Esophagus squamous epithelium (tissue), 5 donors: ENCODE data around the gene MTA3. TPM values are rescaled to one million over a fixed set of nuclear protein-coding genes. Genes with fewer than 3 reads are reported as not detected.

Source experiments
- DNase-seq: peaks from one replicate; lab custom pipeline; 2025; lab: John Stamatoyannopoulos, UW
- H3K27ac ChIP-seq, 4 donors: fragments of 200-600 bp; sonication (generic); one replicate each; pipeline ENCODE4 v1.5.1; 2016 to 2019; ENCODE audit warnings: mild to moderate bottlenecking in 1 of 4
- H3K27me3 ChIP-seq, 4 donors: fragments of 200-600 bp; sonication (generic); 1 replicate in 3 of 4; 2 replicates in 1 of 4; pipeline versions ENCODE4 v1.5.1 to v1.6.0; 2017 to 2021; ENCODE audit warnings: antibody characterized with exemption in 1 of 4
- H3K36me3 ChIP-seq, 3 donors: fragments of 200-600 bp; sonication (generic); one replicate each; pipeline ENCODE4 v1.5.1; 2016 to 2019
- H3K4me1 ChIP-seq, 3 donors: fragments of 200-600 bp; sonication (generic); one replicate each; pipeline ENCODE4 v1.5.1; 2017 to 2019
- H3K4me3 ChIP-seq, 4 donors: fragments of 200-600 bp; sonication (generic); 1 replicate in 3 of 4; 2 replicates in 1 of 4; pipeline ENCODE4 v1.5.1; 2016 to 2019; ENCODE audit warnings: mild to moderate bottlenecking in 2 of 4, moderate library complexity in 1 of 4
- H3K9me3 ChIP-seq, 3 donors: fragments of 200-600 bp; sonication (generic); one replicate each; pipeline ENCODE4 v1.5.1; 2016 to 2019
- CTCF ChIP-seq, 6 experiments: fragments of 450-650 bp in 4 of 6; fragments of 200-600 bp in 2 of 6; sonication (generic) in 2 of 6; IDR thresholded peaks; one replicate each; pipeline ENCODE4 v1.5.1; 2016 to 2019; ENCODE audit warnings: antibody characterized with exemption in 6 of 6, mild to moderate bottlenecking in 4 of 6, moderate library complexity in 4 of 6
- POLR2A ChIP-seq, 4 donors: fragments of 450-650 bp; IDR thresholded peaks; one replicate each; pipeline ENCODE4 v1.6.1; 2017; ENCODE audit warnings: antibody characterized with exemption in 4 of 4, mild to moderate bottlenecking in 4 of 4, moderate library complexity in 3 of 4
- WGBS, 2 donors: methylation state at CpG; one replicate each; pipeline ENCODE4 v1.1.5; 2018; 5-methylcytosine and 5-hydroxymethylcytosine counted together
- intact Hi-C: fragments of 100-400 bp; cut with DNase I; formaldehyde crosslinking; loops from one replicate; pipeline ENCODE4 v1.15.0; 2022
- total RNA-seq, 4 donors: library from RNA; depleted of rRNA; stranded (reverse); fragments of >200 nt; gene quantifications; one replicate each; pipeline ENCODE4 v1.1.0, GENCODE V29; 2016
- donor health status: DM: yes; HTN: yes; CAD: no.

MTA3 gene
- total RNA-seq, 4 donors from 2014 or later: 26.5 to 37.2 (median 34.4) TPM

- Histone ChIP-seq H3K27ac (no peak overlapping the region), H3K4me1 (peaks cover 0 to 9% (median 0%) of the 10 kb centered on the region in 3 donors), H3K36me3 (peaks cover 0 to 33% (median 0%) of the 10 kb centered on the region in 3 donors), H3K9me3 (no peaks in the 10 kb centered on the region), H3K4me3 (no peak overlapping the region), H3K27me3 (no peaks in the 10 kb centered on the region)
- intact Hi-C loops: no loop called here
- DNase-seq: no peak
- 91 to 100% methylated on average over 1 of the region's 1 CpG for WGBS, 2 donors
- TF ChIP-seq POLR2A (IDR thresholded peaks at IDR 0.05): no peak
- no peak for TF ChIP-seq CTCF (IDR thresholded peaks at IDR 0.05)
Measured at GRCh38 chr2:42758751-42759150, 190.3 kb downstream of the MTA3 start.

- Histone ChIP-seq H3K9me3 (no peaks in the 10 kb centered on the region), H3K27me3 (no peaks in the 10 kb centered on the region), H3K27ac (no peak overlapping the region), H3K36me3 (peaks cover 0 to 8% (median 0%) of the 10 kb centered on the region in 3 donors), H3K4me3 (no peak overlapping the region), H3K4me1 (no peaks in the 10 kb centered on the region)
- intact Hi-C loops: no loop called here
- TF ChIP-seq CTCF (IDR thresholded peaks at IDR 0.05): no peak
- no peak for DNase-seq
- WGBS, 2 donors: 75 to 85% methylated on average over 7 of the region's 9 CpGs
Measured at GRCh38 chr2:42761554-42761953, 193.1 kb downstream of the MTA3 start.

- TF ChIP-seq POLR2A (IDR thresholded peaks at IDR 0.05) (no peak), CTCF (IDR thresholded peaks at IDR 0.05) (no peak)
- no peak overlapping the region for H3K4me3 ChIP-seq
- no peak for DNase-seq
- H3K9me3 ChIP-seq: no peaks in the 10 kb centered on the region
- H3K4me1 ChIP-seq: no peaks in the 10 kb centered on the region
- intact Hi-C loops: no loop called here
- H3K27me3 ChIP-seq: no peaks in the 10 kb centered on the region
- WGBS, 2 donors: 92% methylated on average over 2 of the region's 5 CpGs; no CpG with 5 or more reads in 1 of the 2 donors
- H3K27ac ChIP-seq: no peak overlapping the region
- H3K36me3 ChIP-seq: peaks cover 0 to 8% (median 0%) of the 10 kb centered on the region in 3 donors
Measured at GRCh38 chr2:42762155-42762554, 193.7 kb downstream of the MTA3 start.

GRCh38 chr2:42762823-42763804 is 194.7 kb downstream of the MTA3 start:
- Histone ChIP-seq H3K4me3 (no peak overlapping the region), H3K4me1 (no peaks in the 10 kb centered on the region), H3K36me3 (peaks cover 0 to 8% (median 0%) of the 10 kb centered on the region in 3 donors), H3K9me3 (no peaks in the 10 kb centered on the region), H3K27ac (no peak overlapping the region), H3K27me3 (no peaks in the 10 kb centered on the region)
- DNase-seq: no peak
- intact Hi-C loops: no loop called here
- 94 to 97% methylated on average over 22 to 29 of the region's 45 CpGs for WGBS, 2 donors
- TF ChIP-seq CTCF (IDR thresholded peaks at IDR 0.05): no peak

GRCh38 chr2:42764096-42764495 is 195.7 kb downstream of the MTA3 start, which contains the start of gene OXER1:
Gene OXER1, minus strand, starts transcription at chr2:42764135. Its CDS starts 73 bp downstream, at chr2:42764062.
- intact Hi-C loops: no loop called here
- no peaks in the 10 kb centered on the region for H3K9me3 ChIP-seq
- H3K4me1 ChIP-seq: no peaks in the 10 kb centered on the region
- no peak for DNase-seq
- 40 to 57% methylated on average over 1 to 2 of the region's 5 CpGs for WGBS, 2 donors
- H3K27me3 ChIP-seq: no peaks in the 10 kb centered on the region
- TF ChIP-seq CTCF (IDR thresholded peaks at IDR 0.05): no peak
- no peak within 1 kb of the TSS for H3K4me3 ChIP-seq
- no peak within 1 kb of the TSS for H3K27ac ChIP-seq
- H3K36me3 ChIP-seq: peaks cover 0 to 8% (median 0%) of the 10 kb centered on the region in 3 donors
